ENCODE data around the gene PRKRA. TPM values are rescaled to one million over a fixed set of nuclear protein-coding genes. Genes with fewer than 3 reads are reported as not detected.

Gene PRKRA
- total RNA-seq, 5 donors from 2014 or later (not counting 1 experiment from before 2014, with no cell fraction given), result 49.4 to 98.7 (median 52.7) TPM

DNA sequence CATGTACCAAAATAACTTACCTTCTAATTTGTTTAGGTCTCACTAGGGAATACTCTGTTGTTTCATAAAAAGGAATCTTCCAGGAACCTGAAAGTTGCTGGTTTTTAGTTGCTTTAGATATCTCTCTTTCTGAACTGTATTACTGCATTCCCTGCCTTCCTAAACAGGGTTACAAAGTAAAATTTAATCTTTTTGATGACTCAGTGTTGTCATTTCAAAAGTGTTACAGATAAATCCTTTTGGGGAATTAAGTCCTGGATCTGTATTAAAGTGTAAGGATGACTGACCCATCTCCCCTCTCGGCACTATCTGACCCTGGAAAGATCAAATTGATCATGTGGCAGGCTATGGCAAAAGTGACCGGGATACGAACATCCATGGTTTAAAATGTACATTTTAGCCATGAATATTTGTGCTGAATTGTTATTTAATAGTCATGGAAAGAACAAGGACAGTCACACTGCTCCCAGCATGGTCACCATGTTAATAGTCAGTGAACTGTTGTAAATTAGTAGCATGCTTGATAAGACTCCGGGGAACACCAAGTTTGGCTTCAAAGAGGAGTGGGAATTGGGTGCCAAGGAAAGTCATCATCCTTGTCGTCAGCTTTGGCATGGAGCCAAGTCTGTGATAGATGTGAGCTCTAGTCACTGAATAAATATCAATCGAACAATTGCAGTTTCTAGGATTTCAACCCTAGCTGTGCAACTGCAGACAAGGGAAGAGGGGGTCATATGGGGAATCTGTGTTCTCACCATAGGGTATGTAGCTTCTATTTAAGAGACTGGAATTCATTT is 33.5 kb upstream of the PRKRA start:
- WGBS (ENCODE audit: insufficient coverage), result 93% methylated on average over 6 of the region's 6 CpGs
- peaks cover 32% of the 10 kb centered on the region for H3K36me3 Mint-ChIP-seq
- no peak overlapping the region for H3K4me3 ChIP-seq (ENCODE audit: control insufficient read depth in 1 of 2, extremely low read depth in 1 of 2, low read length in 1 of 2)
- H3K4me3 Mint-ChIP-seq, result no peak overlapping the region
- H3K9me3 ChIP-seq, result no peaks in the 10 kb centered on the region
- no peaks in the 10 kb centered on the region for H3K27me3 ChIP-seq (replicated peaks in 1 of 2; ENCODE audit: control insufficient read depth in 2 of 2, extremely low read depth in 1 of 2, insufficient read depth in 2 of 2, low read length in 1 of 2)
- peaks cover 65 to 68% (median 66%) of the 10 kb centered on the region in 3 donors for H3K4me1 Mint-ChIP-seq
- CTCF ChIA-PET, result interaction anchor here in 1 of 2 donors (0.5 kb wide), 1 partner anchor 1002 kb away, joined by 3 read pairs; no protein-coding TSS in a partner anchor
- no peaks in the 10 kb centered on the region for H3K27me3 Mint-ChIP-seq
- H3K4me1 ChIP-seq (ENCODE audit: control insufficient read depth in 1 of 2, extremely low read depth in 1 of 2, insufficient read depth in 2 of 2, low read length in 2 of 2), result peaks cover 18 to 29% of the 10 kb centered on the region in 2 experiments
- H3K27ac Mint-ChIP-seq, result no peak overlapping the region
- H3K9me3 Mint-ChIP-seq, result no peaks in the 10 kb centered on the region
- POLR2A ChIA-PET, result no interaction called here
- peaks cover 0 to 23% of the 10 kb centered on the region in 2 donors for H3K36me3 ChIP-seq (ENCODE audit: control insufficient read depth in 2 of 2, extremely low read depth in 1 of 2, insufficient read depth in 1 of 2, low read length in 1 of 2)
- no peak overlapping the region for H3K27ac ChIP-seq (ENCODE audit: low read length)
- DNase-seq (peak in 1 of 35 experiments; percentile 19), ATAC-seq (replicated peaks in 1 of 4) (no peak)

DNA sequence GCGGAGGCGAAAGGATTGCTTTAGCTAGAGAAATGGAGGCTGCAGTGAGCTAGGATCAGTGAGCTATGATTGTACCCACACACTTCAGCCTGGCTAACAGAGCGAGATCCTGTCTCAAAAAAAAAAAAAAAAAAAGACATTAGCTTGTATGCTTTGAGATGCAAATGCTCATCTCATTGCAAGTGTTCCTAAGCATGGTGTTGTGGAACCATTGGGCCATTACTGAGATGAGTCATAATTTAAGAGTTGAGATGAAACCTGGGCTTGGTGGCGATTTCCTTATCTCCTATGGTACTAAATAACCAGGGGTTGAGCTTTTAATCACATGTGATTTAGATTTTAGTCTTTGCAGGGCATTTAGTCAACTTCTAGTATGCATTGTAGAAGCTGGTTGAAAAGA is 31.5 kb upstream of the PRKRA start:
- DNase-seq, result peak in 1 of 35 experiments; percentile 4
- Mint-ChIP-seq H3K36me3 (peaks cover 19% of the 10 kb centered on the region), H3K27me3 (no peaks in the 10 kb centered on the region), H3K4me3 (peak overlapping the region; percentile 46 to 98 (median 96)), H3K9me3 (no peaks in the 10 kb centered on the region), H3K27ac (peak overlapping the region in 1 of 2 donors; percentile 36), H3K4me1 (peaks cover 64 to 70% (median 67%) of the 10 kb centered on the region in 3 donors)
- CTCF ChIA-PET, result interaction anchor here (0.6 to 1.4 kb wide), 6 partner anchors 13 to 534 kb away, joined by 3 to 6 read pairs (median 4); partner anchors contain the start of genes PJVK (in 1 of the 2) and PRKRA (in 1 of the 2)
- no peaks in the 10 kb centered on the region for H3K27me3 ChIP-seq (replicated peaks in 1 of 2; ENCODE audit: control insufficient read depth in 2 of 2, extremely low read depth in 1 of 2, insufficient read depth in 2 of 2, low read length in 1 of 2)
- no peak overlapping the region for H3K27ac ChIP-seq (ENCODE audit: low read length)
- no peak for ATAC-seq (replicated peaks in 1 of 4)
- peaks cover 24 to 43% of the 10 kb centered on the region in 2 experiments for H3K4me1 ChIP-seq (ENCODE audit: control insufficient read depth in 1 of 2, extremely low read depth in 1 of 2, insufficient read depth in 2 of 2, low read length in 2 of 2)
- H3K36me3 ChIP-seq (ENCODE audit: control insufficient read depth in 2 of 2, extremely low read depth in 1 of 2, insufficient read depth in 1 of 2, low read length in 1 of 2), result peaks cover 0 to 11% of the 10 kb centered on the region in 2 donors
- H3K9me3 ChIP-seq, result no peaks in the 10 kb centered on the region
- POLR2A ChIA-PET, result interaction anchor here (0.5 to 1.1 kb wide), 4 partner anchors 15 to 50 kb away, joined by 3 read pairs; partner anchors contain the start of genes PJVK (in 1 of the 2) and PRKRA (in 1 of the 2)
- no peak overlapping the region for H3K4me3 ChIP-seq (ENCODE audit: control insufficient read depth in 1 of 2, extremely low read depth in 1 of 2, low read length in 1 of 2)
- WGBS (ENCODE audit: insufficient coverage), result no CpG with 5 or more reads among the region's 4 CpGs

- ATAC-seq (replicated peaks in 1 of 4), result peak; percentile 56 to 65 (median 61)
- Mint-ChIP-seq H3K27ac (peak within 1 kb of the TSS; percentile 98 to 99), H3K36me3 (peaks cover 3% of the 10 kb centered on the region), H3K4me3 (peak within 1 kb of the TSS; percentile 96 to 98 (median 98)), H3K27me3 (no peaks in the 10 kb centered on the region), H3K4me1 (peaks cover 53 to 63% (median 53%) of the 10 kb centered on the region in 3 donors), H3K9me3 (no peaks in the 10 kb centered on the region)
- H3K27ac ChIP-seq (ENCODE audit: low read length), result peak within 1 kb of the TSS; percentile 92
- ChIA-PET CTCF (interaction anchor here in 1 of 2 donors (1.2 kb wide), 1 partner anchor 82 kb away, joined by 3 read pairs; no protein-coding TSS in a partner anchor), POLR2A (no interaction called here)
- DNase-seq, result peak; percentile 35 to 84 (median 60)
- no peaks in the 10 kb centered on the region for H3K36me3 ChIP-seq (ENCODE audit: control insufficient read depth in 2 of 2, extremely low read depth in 1 of 2, insufficient read depth in 1 of 2, low read length in 1 of 2)
- H3K9me3 ChIP-seq, result no peaks in the 10 kb centered on the region
- peaks cover 24 to 43% of the 10 kb centered on the region in 2 experiments for H3K4me1 ChIP-seq (ENCODE audit: control insufficient read depth in 1 of 2, extremely low read depth in 1 of 2, insufficient read depth in 2 of 2, low read length in 2 of 2)
- H3K4me3 ChIP-seq (ENCODE audit: control insufficient read depth in 1 of 2, extremely low read depth in 1 of 2, low read length in 1 of 2), result peak within 1 kb of the TSS; percentile 78 to 80
- under 1% methylated on average over 78 of the region's 92 CpGs for WGBS (ENCODE audit: insufficient coverage)
- no peaks in the 10 kb centered on the region for H3K27me3 ChIP-seq (replicated peaks in 1 of 2; ENCODE audit: control insufficient read depth in 2 of 2, extremely low read depth in 1 of 2, insufficient read depth in 2 of 2, low read length in 1 of 2)
Observed at GRCh38 chr2:178480227-178481181, 29.5 kb upstream of the PRKRA start, which contains the start of gene PLEKHA3. PLEKHA3 (plus strand) TSS chr2:178480457; CDS start chr2:178480870, 413 bp downstream.

- CTCF ChIA-PET, result interaction anchor here (1.2 to 1.3 kb wide), 2 partner anchors 65 to 82 kb away, joined by 3 read pairs; no protein-coding TSS in a partner anchor
- H3K4me1 Mint-ChIP-seq, result peaks cover 49 to 59% (median 49%) of the 10 kb centered on the region in 3 donors
- Histone ChIP-seq H3K4me1 (ENCODE audit: control insufficient read depth in 1 of 2, extremely low read depth in 1 of 2, insufficient read depth in 2 of 2, low read length in 2 of 2) (peaks cover 21 to 43% of the 10 kb centered on the region in 2 experiments), H3K9me3 (no peaks in the 10 kb centered on the region), H3K4me3 (ENCODE audit: control insufficient read depth in 1 of 2, extremely low read depth in 1 of 2, low read length in 1 of 2) (peak overlapping the region; percentile 50 to 51), H3K27ac (ENCODE audit: low read length) (peak overlapping the region; percentile 92), H3K36me3 (ENCODE audit: control insufficient read depth in 2 of 2, extremely low read depth in 1 of 2, insufficient read depth in 1 of 2, low read length in 1 of 2) (no peaks in the 10 kb centered on the region), H3K27me3 (replicated peaks in 1 of 2; ENCODE audit: control insufficient read depth in 2 of 2, extremely low read depth in 1 of 2, insufficient read depth in 2 of 2, low read length in 1 of 2) (no peaks in the 10 kb centered on the region)
- no peaks in the 10 kb centered on the region for H3K27me3 Mint-ChIP-seq
- peak overlapping the region; percentile 96 to 98 (median 98) for H3K4me3 Mint-ChIP-seq
- POLR2A ChIA-PET, result no interaction called here
- H3K27ac Mint-ChIP-seq, result peak overlapping the region; percentile 98 to 99
- no peaks in the 10 kb centered on the region for H3K9me3 Mint-ChIP-seq
- no peaks in the 10 kb centered on the region for H3K36me3 Mint-ChIP-seq
- WGBS (ENCODE audit: insufficient coverage), result 24% methylated on average over 15 of the region's 19 CpGs
- no peak for ATAC-seq (replicated peaks in 1 of 4)
- no peak for DNase-seq
Observed at GRCh38 chr2:178479758-178480226, 28.8 kb upstream of the PRKRA start.

GRCh38 chr2:178479275-178479616 is 28.3 kb upstream of the PRKRA start:
- Mint-ChIP-seq H3K4me3 (peak overlapping the region; percentile 96 to 98 (median 98)), H3K27ac (peak overlapping the region; percentile 98 to 99), H3K4me1 (peaks cover 43 to 54% (median 43%) of the 10 kb centered on the region in 3 donors), H3K36me3 (no peaks in the 10 kb centered on the region), H3K27me3 (no peaks in the 10 kb centered on the region), H3K9me3 (no peaks in the 10 kb centered on the region)
- POLR2A ChIA-PET, result no interaction called here
- H3K4me1 ChIP-seq (ENCODE audit: control insufficient read depth in 1 of 2, extremely low read depth in 1 of 2, insufficient read depth in 2 of 2, low read length in 2 of 2), result peaks cover 21 to 43% of the 10 kb centered on the region in 2 experiments
- DNase-seq (no peak), ATAC-seq (replicated peaks in 1 of 4) (no peak)
- CTCF ChIA-PET, result interaction anchor here (1.2 to 1.5 kb wide), 3 partner anchors 28 to 81 kb away, joined by 3 to 7 read pairs (median 3); partner anchors contain the start of genes PJVK (in 1 of the 2) and PRKRA (in 1 of the 2)
- peak overlapping the region; percentile 92 for H3K27ac ChIP-seq (ENCODE audit: low read length)
- H3K27me3 ChIP-seq (replicated peaks in 1 of 2; ENCODE audit: control insufficient read depth in 2 of 2, extremely low read depth in 1 of 2, insufficient read depth in 2 of 2, low read length in 1 of 2), result no peaks in the 10 kb centered on the region
- H3K36me3 ChIP-seq (ENCODE audit: control insufficient read depth in 2 of 2, extremely low read depth in 1 of 2, insufficient read depth in 1 of 2, low read length in 1 of 2), result no peaks in the 10 kb centered on the region
- H3K4me3 ChIP-seq (ENCODE audit: control insufficient read depth in 1 of 2, extremely low read depth in 1 of 2, low read length in 1 of 2), result peak overlapping the region; percentile 80 to 92
- 100% methylated on average over 1 of the region's 4 CpGs for WGBS (ENCODE audit: insufficient coverage)
- H3K9me3 ChIP-seq, result no peaks in the 10 kb centered on the region

Data from T-cell (primary cell).